GM21447 (cell line): ENCODE measurements around the gene TMEM14C.

Experiments
- ATAC-seq: cut with Tn5 transposase; IDR thresholded peaks from one replicate; pipeline ENCODE4 v1.9.1; 2021; ENCODE audit not compliant: unreplicated experiment

The TMEM14C gene

GRCh38 chr6:10722820-10723566 is at the start of gene TMEM14C:
Gene TMEM14C, plus strand, starts transcription at chr6:10723070. Its CDS starts 1,544 bp downstream, at chr6:10724614.
- ATAC-seq: peak; percentile 97

GRCh38 chr6:10676403-10676802 is 46.5 kb upstream of the TMEM14C start:
- no peak for ATAC-seq

- no peak for ATAC-seq
Observed at GRCh38 chr6:10678456-10678855, 44.4 kb upstream of the TMEM14C start.

DNA sequence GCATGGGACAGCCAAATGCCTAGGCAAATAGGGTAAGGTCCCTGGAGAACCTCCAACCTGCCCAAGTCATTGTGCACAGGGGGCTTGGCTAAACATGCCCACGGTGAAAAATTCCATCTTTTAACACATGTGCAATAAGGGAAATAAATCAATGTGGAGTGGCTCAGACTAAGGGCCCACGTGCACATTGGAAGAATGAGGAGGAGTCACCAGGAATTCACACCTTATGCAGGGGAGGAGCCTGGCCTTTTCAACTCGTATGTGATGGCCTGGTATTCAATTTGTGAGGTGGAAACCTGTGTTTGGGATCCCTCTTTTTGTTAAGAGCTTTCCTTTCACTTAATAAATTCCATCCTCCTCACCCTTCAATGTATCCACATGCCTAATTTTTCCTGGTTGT is 41.1 kb upstream of the TMEM14C start:
- ATAC-seq: no peak

DNA sequence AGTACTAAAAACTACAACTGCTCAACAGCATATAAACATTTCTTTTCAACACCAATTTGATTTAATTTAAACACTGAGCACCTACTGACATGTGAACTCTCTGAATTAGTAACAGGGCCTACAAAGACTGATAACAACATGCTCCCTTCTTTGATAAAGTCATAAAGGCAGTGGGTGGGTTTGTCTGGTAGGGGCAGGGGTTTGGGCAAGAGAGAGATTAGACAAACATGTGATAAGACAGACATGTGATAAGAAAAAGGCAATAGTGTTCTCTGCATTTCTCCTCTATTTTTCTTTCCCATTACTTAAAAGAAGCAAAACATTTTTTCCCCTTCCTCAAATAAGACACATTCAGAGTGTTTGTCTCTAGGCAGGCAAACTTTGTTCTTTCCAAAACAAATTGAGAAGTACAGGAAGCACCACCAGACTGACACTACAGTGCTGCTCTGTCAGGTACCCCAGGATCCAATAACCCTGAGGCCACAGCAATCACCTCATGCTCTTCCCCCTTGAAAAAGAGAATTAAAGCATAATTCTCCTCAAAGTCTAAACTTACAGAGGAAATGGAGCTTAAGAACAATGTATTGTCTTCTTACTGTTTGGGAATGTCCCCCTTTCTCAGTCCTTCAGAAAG is 40.4 kb upstream of the TMEM14C start:
- ATAC-seq: no peak

GRCh38 chr6:10684618-10685017 is 38.3 kb upstream of the TMEM14C start:
- no peak for ATAC-seq

DNA sequence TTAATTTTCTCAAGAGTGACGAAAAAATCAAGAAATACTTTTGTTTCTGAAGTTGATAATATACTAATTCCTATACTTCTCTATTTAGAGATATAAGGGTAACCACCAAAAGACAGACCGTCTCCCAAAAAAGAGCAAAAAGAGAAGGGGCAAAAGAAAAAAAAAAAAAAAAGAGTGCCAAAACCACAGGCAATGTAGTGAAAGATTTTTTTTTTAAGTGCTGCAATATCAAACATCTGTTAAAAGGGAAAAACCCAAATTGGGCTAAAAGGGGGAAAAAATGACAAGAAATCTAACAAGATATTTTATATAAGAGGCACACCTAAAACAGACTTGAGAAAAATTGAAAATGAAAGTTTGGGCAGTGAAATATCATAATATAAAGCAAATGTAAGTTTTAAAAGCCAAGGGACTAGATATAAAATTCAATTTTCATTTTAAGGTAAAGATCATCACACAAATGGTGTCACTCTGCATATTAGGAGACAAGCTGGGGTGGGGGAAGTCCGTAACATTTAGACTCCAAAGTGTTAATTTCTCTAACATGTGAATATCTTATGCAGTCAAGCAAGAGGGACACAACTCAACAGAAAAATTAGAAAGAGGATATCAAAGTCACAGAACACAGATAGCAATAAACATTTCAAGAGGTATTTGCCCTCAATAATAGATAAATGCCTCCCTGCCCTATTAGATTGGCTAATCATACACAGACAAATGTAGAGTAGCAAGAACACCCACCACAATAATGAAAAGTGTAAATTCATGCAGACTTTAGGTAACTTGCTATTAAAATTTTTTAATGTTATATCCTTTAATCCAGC is 37.6 kb upstream of the TMEM14C start:
- ATAC-seq: no peak

DNA sequence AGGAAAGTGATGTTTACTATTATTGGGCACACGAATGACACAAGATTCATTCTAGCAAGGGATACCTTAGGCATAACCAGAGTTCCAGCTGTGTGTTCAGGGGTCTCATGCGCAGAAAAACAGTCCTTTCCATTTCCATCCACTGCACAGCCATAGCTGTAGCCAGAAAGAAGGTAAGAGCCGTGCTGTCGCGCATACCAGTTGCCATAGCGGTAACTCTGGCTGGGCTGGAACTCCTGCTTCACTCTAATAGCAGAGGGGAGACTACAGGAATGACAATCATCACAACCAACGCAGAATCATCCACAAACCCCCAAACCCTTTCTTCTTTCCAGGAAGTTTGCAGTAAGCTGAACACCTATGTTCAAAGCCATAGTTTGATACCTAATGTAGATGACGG is 36.0 kb upstream of the TMEM14C start:
- ATAC-seq: no peak

- no peak for ATAC-seq
Observed at GRCh38 chr6:10687582-10687981, 35.3 kb upstream of the TMEM14C start.

DNA sequence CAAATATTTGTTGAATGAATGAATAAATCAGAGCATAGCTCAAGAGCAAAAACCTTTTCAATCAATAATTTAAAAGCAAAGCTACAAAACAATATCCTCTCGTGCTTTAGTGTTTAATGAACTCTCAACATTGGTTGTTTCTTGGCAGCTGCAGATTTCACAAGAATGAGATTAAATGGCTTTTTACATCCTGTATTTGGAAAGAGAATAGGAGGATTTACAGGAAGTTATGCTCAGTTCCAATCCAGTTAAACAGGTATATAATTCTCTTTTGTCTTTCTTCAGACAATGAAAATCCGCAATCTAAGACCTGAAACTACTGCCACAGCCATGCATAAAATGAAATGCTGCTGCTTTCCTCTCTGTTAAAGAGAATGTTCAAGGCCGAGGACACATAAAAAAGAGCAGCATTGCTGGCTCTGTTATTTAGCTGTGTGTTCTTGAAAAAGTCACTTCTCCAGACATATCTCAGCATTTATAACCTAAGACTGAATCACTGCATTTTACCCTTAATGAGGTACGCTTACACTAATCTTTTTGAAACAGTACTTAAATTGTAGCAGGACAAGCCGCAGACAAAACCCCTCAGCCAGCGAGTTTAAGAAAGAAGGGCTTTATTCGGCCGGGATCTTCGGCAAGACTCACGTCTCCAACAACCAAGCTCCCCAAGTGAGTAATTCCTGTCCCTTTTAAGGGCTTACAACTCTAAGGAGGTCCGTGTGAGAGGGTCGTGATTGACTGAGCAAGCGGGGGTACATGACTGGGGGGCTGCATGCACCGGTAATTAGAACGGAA is 32.0 kb upstream of the TMEM14C start:
- ATAC-seq: no peak

GRCh38 chr6:10692965-10693538 is 29.8 kb upstream of the TMEM14C start:
- ATAC-seq: no peak

DNA sequence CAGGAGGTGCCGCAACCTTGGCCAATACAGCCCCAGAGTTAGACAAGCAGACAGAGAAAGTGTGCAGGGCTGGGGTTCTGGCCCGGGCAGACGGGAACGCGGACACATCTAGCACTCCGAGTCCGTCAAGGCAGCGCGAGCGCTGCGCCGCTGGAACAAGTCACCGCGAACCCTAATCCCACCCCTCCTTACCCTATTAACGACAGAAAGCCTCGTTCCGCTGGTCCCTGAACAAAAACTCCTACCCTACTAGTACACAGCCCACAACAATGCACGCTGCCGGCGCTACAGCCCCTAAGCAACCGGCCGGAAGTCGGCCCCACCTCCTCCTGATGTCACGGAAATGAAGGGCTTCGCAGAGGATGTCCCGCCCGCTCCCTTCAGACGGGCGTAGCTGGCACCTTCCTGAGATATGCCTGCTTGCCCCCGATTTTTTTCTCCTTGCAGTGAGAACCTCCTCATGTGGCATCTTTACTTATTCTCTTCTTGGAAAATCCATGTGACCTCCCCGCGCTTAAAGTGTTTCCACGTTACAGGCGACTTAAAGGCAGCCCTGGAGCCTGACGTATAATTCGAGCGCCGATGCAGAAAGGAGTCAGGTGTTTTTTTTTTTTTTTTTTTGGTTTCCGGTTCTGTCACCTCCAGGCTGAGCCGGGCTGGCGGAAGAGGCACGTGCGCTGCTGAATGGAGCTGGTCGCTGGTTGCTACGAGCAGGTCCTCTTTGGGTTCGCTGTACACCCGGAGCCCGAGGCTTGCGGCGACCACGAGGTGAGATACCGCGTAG is 28.4 kb upstream of the TMEM14C start, which contains the start of the genes C6orf52 and PAK1IP1:
Gene C6orf52, minus strand, starts transcription at position 315 of the 784 bp plus-strand sequence. CDS start 7,066 bp downstream, outside the sequence.
Gene PAK1IP1, plus strand, starts transcription at position 671 of the 784 bp plus-strand sequence. Its CDS starts 14 bp downstream, at position 685.
- ATAC-seq: peak; percentile 97

GRCh38 chr6:10695086-10695657 is 27.7 kb upstream of the TMEM14C start:
- ATAC-seq: no peak

DNA sequence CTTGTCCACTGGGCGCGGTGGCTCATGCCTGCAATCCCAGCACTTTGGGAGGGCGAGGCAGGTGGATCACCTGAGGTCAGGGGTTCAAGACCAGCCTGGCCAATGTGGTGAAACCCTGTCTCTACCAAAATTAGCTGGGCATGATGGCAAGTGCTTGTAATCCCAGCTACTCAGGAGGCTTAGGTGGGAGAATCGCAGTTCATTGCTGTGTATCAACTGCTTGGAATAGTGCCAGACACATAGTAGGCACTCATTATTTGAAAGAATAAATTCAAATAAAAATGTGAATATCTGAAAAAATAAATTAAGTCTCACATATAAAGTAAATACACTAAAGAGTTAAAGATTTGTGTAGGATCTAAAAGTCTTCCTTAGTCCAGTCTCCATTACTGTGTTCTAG is 26.2 kb upstream of the TMEM14C start:
- ATAC-seq: no peak

GRCh38 chr6:10713962-10714361 is 8.9 kb upstream of the TMEM14C start:
- ATAC-seq: no peak

GRCh38 chr6:10719296-10719963 is 3.4 kb upstream of the TMEM14C start:
- no peak for ATAC-seq

DNA sequence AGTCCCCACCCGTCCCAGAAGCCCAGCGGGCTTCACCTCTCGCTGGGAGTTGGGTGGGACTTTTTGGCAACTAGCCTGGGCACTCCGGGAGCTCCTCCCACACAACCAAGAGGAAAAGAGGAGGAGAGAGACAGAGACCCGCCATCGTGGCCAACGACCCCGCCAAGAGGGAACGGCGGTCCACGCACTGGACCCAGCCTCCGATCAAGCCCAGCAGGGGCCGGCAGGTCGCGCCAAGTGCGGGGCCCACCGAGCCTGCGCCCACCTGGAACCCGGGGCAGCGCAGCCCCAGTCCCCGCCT is 3.0 kb upstream of the TMEM14C start:
- ATAC-seq: no peak

- ATAC-seq: no peak
Observed at GRCh38 chr6:10720265-10720959, 2.5 kb upstream of the TMEM14C start.
